Mesendoderm (in vitro differentiated cells): ENCODE data around the gene IL1RAPL1.

Experiments
- DNase-seq: peaks from one replicate; pipeline ENCODE4 v3.0.0; 2013
- H2AK5ac ChIP-seq: 2 replicates; pipeline ENCODE4 v1.6.1; 2013; ENCODE audit warnings: low read length, inconsistent platforms
- H2BK120ac ChIP-seq: 2 replicates; pipeline ENCODE4 v1.6.1; 2013; ENCODE audit warnings: low read depth, mild to moderate bottlenecking, low read length, moderate library complexity, mixed read lengths
- H2BK15ac ChIP-seq: replicated peaks from 2 replicates; pipeline ENCODE4 v1.6.1; 2013; ENCODE audit warnings: low read depth, mild to moderate bottlenecking, moderate library complexity
- H2BK5ac ChIP-seq: 2 replicates; pipeline ENCODE4 v1.6.1; 2013; ENCODE audit warnings: low read length, inconsistent platforms
- H3K18ac ChIP-seq: 2 replicates; pipeline ENCODE4 v1.6.1; 2013; ENCODE audit warnings: mild to moderate bottlenecking, low read length, mixed read lengths
- H3K23ac ChIP-seq: one replicate; pipeline ENCODE4 v1.6.1; 2013; ENCODE audit warnings: low read length
- H3K27ac ChIP-seq: 2 replicates; pipeline ENCODE4 v1.5.1; 2013; ENCODE audit warnings: low read depth, mild to moderate bottlenecking, inconsistent platforms, low read length, moderate library complexity
- H3K27me3 ChIP-seq: 2 replicates; pipeline ENCODE4 v1.6.1; 2013; ENCODE audit warnings: low read length, control low read depth, mild to moderate bottlenecking, inconsistent platforms; ENCODE audit not compliant: insufficient read depth, poor library complexity
- H3K36me3 ChIP-seq: 2 replicates; pipeline ENCODE4 v1.6.1; 2013; ENCODE audit warnings: low read length, inconsistent platforms; ENCODE audit not compliant: control insufficient read depth, insufficient read depth
- H3K4ac ChIP-seq: one replicate; pipeline ENCODE4 v1.6.1; 2013; ENCODE audit warnings: low read depth, mild to moderate bottlenecking, low read length, moderate library complexity
- H3K4me1 ChIP-seq: 2 replicates; pipeline ENCODE4 v1.6.1; 2013; ENCODE audit warnings: low read depth, low read length, inconsistent platforms; ENCODE audit not compliant: control insufficient read depth
- H3K4me2 ChIP-seq: 2 replicates; pipeline ENCODE4 v1.6.1; 2013; ENCODE audit warnings: low read length
- H3K4me3 ChIP-seq: 2 replicates; pipeline ENCODE4 v1.5.1; 2013; ENCODE audit warnings: mild to moderate bottlenecking, low read length
- H3K56ac ChIP-seq: one replicate; pipeline ENCODE4 v1.6.1; 2013; ENCODE audit warnings: low read length
- H3K79me1 ChIP-seq: 2 replicates; pipeline ENCODE4 v1.6.1; 2013; ENCODE audit warnings: low read length, inconsistent platforms
- H3K79me2 ChIP-seq: 2 replicates; pipeline ENCODE4 v1.6.1; 2013; ENCODE audit warnings: mild to moderate bottlenecking, low read length; ENCODE audit not compliant: control insufficient read depth, insufficient read depth
- H3K9ac ChIP-seq: 2 replicates; pipeline ENCODE4 v1.6.1; 2013; ENCODE audit warnings: low read length, inconsistent platforms
- H4K5ac ChIP-seq: one replicate; pipeline ENCODE4 v1.6.1; 2013; ENCODE audit warnings: low read length
- H4K8ac ChIP-seq: one replicate; pipeline ENCODE4 v1.6.1; 2013; ENCODE audit warnings: low read depth, mild to moderate bottlenecking, control low read depth, low read length, moderate library complexity
- whole genome bisulfite sequencing: extraction: QIAGEN DNeasy Blood & Tissue Kit; methylation state at CpG from one replicate; pipeline ENCODE4 v1.1.7; 2013; ENCODE audit warnings: low lambda C conversion rate, missing lambda C conversion rate; ENCODE audit not compliant: insufficient coverage; ENCODE audit errors: extremely low coverage; 5-methylcytosine and 5-hydroxymethylcytosine counted together

Gene IL1RAPL1

DNA sequence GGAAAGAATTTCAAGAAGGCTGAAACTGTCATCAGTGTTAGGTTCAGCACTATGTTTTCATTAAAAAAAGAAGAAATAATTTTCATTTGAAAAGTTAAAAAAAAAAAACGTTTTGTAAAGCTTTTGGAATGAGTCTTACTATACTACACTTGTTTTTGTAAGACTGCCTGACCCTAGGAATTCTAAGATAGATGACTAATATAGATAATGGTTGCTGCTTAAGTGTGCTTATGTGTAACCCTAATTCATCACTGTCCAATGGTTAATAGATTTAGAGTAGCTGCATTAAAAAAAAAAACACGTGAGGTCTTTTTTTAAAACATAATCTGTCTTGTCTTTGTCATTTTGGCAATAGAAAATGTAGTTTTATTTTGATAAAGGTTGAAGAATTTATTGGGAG is 323.2 kb downstream of the IL1RAPL1 start:
- no peak overlapping the region for H3K27ac ChIP-seq
- H2BK120ac ChIP-seq: no peak overlapping the region
- H3K36me3 ChIP-seq: no peaks in the 10 kb centered on the region
- H3K4me3 ChIP-seq: no peak overlapping the region
- H3K56ac ChIP-seq: no peak overlapping the region
- H3K18ac ChIP-seq: no peak overlapping the region
- no peak overlapping the region for H2BK15ac ChIP-seq
- no peaks in the 10 kb centered on the region for H3K79me2 ChIP-seq
- no peak overlapping the region for H3K23ac ChIP-seq
- H4K8ac ChIP-seq: no peak overlapping the region
- H2AK5ac ChIP-seq: no peak overlapping the region
- H3K4me2 ChIP-seq: no peak overlapping the region
- DNase-seq: no peak
- H3K4me1 ChIP-seq: no peaks in the 10 kb centered on the region
- no CpG with 5 or more reads among the region's 2 CpGs for WGBS
- no peaks in the 10 kb centered on the region for H3K27me3 ChIP-seq
- no peak overlapping the region for H2BK5ac ChIP-seq
- no peak overlapping the region for H4K5ac ChIP-seq
- H3K4ac ChIP-seq: no peak overlapping the region
- H3K79me1 ChIP-seq: no peaks in the 10 kb centered on the region
- H3K9ac ChIP-seq: no peak overlapping the region

DNA sequence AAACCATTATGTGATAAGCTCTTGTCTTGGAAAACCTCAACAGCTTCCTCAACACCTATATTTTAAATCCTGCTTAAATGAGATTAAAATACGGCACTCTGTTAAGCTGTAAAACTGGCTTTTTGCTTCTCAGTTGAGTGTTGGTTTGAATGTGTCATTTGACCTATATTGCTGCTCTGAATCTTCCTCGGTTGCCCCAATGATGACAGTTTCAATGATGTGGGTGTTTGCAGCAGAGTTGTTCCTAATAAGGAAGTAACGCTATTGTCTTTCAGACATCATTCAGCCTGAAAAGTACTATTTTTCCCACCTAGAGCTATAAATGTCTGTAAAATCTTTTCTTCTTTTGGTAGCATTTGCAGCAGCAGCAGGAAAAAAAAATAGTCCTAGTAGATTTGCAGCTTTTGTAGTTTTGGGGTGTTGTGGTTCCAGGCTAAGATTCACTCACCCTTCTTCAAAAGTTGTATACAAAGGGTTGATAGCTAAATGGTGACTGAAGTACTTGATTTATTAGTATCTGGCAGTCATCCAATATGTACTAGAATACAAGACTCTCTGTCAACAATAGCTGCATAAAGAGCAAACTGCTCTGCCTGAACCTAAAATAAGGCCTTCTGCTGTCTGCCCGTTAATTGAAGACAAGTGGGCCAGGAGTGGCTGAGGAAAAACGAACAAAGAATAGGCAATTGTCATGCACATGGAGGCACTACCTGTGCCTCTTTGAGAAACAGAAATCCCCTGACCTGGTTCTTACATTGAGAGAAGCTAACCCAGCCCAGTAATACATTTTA is 333.1 kb downstream of the IL1RAPL1 start:
- WGBS: no CpG with 5 or more reads among the region's 5 CpGs
- Histone ChIP-seq H2BK15ac (no peak overlapping the region), H3K4ac (no peak overlapping the region), H3K18ac (no peak overlapping the region), H2BK5ac (no peak overlapping the region), H3K27me3 (no peaks in the 10 kb centered on the region), H3K79me2 (no peaks in the 10 kb centered on the region), H3K56ac (no peak overlapping the region), H3K9ac (no peak overlapping the region), H3K4me3 (no peak overlapping the region), H3K36me3 (no peaks in the 10 kb centered on the region), H3K79me1 (no peaks in the 10 kb centered on the region), H3K4me1 (no peaks in the 10 kb centered on the region), H3K23ac (no peak overlapping the region), H4K8ac (no peak overlapping the region), H3K4me2 (no peak overlapping the region), H2AK5ac (no peak overlapping the region), H2BK120ac (no peak overlapping the region), H3K27ac (no peak overlapping the region), H4K5ac (no peak overlapping the region)
- no peak for DNase-seq

DNA sequence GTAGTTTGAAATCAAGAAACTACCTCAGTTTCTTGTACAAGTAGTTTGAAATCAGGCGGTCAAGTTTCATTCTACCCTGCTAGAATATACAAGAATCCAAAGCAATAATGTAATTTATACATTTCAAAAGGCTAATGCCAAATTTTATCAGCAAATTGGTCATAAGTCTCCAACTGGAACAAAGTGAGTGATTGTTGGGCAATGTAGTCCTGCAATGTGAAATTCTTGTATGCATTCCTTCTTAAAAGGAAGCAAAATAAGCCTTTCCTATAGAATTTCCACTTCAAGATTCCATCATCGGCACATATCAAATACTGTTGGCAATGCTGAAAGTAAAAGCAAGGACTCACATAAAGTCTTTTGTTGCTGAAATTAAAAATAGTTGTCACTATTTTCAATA is 334.9 kb downstream of the IL1RAPL1 start:
- H3K27ac ChIP-seq: no peak overlapping the region
- no peaks in the 10 kb centered on the region for H3K27me3 ChIP-seq
- no peak overlapping the region for H3K4me2 ChIP-seq
- no peaks in the 10 kb centered on the region for H3K36me3 ChIP-seq
- H3K4ac ChIP-seq: no peak overlapping the region
- H3K4me3 ChIP-seq: no peak overlapping the region
- H2AK5ac ChIP-seq: no peak overlapping the region
- DNase-seq: no peak
- H4K8ac ChIP-seq: no peak overlapping the region
- H3K79me1 ChIP-seq: no peaks in the 10 kb centered on the region
- no peaks in the 10 kb centered on the region for H3K4me1 ChIP-seq
- no peak overlapping the region for H3K56ac ChIP-seq
- H4K5ac ChIP-seq: no peak overlapping the region
- no peak overlapping the region for H2BK120ac ChIP-seq
- H3K79me2 ChIP-seq: no peaks in the 10 kb centered on the region
- H2BK15ac ChIP-seq: no peak overlapping the region
- no peak overlapping the region for H3K9ac ChIP-seq
- no CpG with 5 or more reads among the region's 2 CpGs for WGBS
- no peak overlapping the region for H3K18ac ChIP-seq
- no peak overlapping the region for H3K23ac ChIP-seq
- no peak overlapping the region for H2BK5ac ChIP-seq

DNA sequence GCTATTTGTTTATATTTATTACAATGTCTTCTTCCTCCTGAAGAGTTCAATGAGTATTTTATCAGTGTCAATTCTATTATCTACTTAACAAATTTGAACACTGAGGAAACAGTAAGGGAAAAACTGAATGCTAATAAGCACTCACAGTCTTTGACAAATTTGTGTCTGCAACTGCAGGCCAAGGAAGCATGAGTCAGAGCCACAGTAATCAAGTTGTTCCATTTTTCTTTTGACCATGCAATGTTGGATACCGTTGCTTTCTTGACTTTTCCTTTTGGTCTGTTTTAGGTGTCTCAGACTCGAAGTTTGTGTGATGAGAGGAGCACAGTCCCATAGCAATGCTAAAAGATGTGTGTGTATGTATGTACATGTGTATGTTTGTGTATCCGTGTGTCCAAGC is 359.6 kb downstream of the IL1RAPL1 start:
- Histone ChIP-seq H3K18ac (no peak overlapping the region), H4K5ac (no peak overlapping the region), H2AK5ac (no peak overlapping the region), H3K36me3 (no peaks in the 10 kb centered on the region), H2BK5ac (no peak overlapping the region), H3K56ac (no peak overlapping the region), H3K27me3 (no peaks in the 10 kb centered on the region), H3K27ac (no peak overlapping the region), H2BK15ac (no peak overlapping the region), H3K79me1 (no peaks in the 10 kb centered on the region), H3K4me1 (no peaks in the 10 kb centered on the region), H3K79me2 (no peaks in the 10 kb centered on the region), H3K9ac (no peak overlapping the region), H3K23ac (no peak overlapping the region), H2BK120ac (no peak overlapping the region), H3K4ac (no peak overlapping the region), H3K4me3 (no peak overlapping the region), H3K4me2 (no peak overlapping the region), H4K8ac (no peak overlapping the region)
- no peak for DNase-seq
- no CpG with 5 or more reads among the region's 3 CpGs for WGBS

DNA sequence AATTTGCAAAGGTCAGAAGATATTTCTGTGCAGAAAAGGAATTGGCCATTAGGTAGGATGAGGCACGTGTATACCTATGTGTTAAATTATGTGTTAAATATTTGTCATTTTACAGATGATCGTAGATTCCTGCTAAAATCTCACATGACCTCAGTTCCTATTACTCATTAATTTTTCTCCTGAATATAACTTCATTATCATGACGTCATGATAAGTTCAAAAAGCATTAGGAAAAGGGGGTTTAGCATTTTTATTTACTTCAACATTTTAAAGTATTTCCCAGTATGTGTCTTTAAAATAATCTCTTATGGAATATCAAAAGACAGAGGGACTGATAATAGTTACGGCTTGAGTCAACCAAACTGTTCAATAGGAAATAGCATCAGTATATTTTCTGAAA is 372.8 kb downstream of the IL1RAPL1 start:
- Histone ChIP-seq H3K36me3 (no peaks in the 10 kb centered on the region), H3K18ac (no peak overlapping the region), H3K79me1 (no peaks in the 10 kb centered on the region), H2BK15ac (no peak overlapping the region), H2AK5ac (no peak overlapping the region), H3K79me2 (no peaks in the 10 kb centered on the region), H2BK120ac (no peak overlapping the region), H3K4me3 (no peak overlapping the region), H2BK5ac (no peak overlapping the region), H3K27ac (no peak overlapping the region), H3K27me3 (no peaks in the 10 kb centered on the region), H3K9ac (no peak overlapping the region), H4K5ac (no peak overlapping the region), H4K8ac (no peak overlapping the region), H3K4ac (no peak overlapping the region), H3K56ac (no peak overlapping the region), H3K4me1 (no peaks in the 10 kb centered on the region), H3K23ac (no peak overlapping the region), H3K4me2 (no peak overlapping the region)
- no peak for DNase-seq
- WGBS: no CpG with 5 or more reads among the region's 4 CpGs

DNA sequence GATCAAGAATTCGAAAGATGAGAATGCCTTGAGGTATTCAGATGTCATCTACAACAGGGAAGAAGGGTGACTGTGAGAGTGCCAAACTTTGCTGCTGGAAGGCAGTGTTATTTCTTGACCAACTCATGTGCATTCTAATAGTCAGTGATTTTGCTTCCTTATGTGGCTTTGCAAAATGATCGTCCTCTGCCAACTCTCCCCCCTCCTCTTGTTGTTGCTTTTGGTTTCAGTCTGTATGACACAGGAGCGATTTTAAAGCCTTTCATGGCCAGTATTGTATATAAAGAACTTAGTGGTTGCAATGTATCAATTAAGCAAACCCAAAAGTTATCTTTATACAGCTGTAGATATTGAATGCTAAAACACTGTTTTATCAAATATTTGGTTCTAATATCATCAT is 379.1 kb downstream of the IL1RAPL1 start:
- H3K27me3 ChIP-seq: no peaks in the 10 kb centered on the region
- no peak overlapping the region for H3K9ac ChIP-seq
- H3K27ac ChIP-seq: no peak overlapping the region
- H2BK120ac ChIP-seq: no peak overlapping the region
- no peaks in the 10 kb centered on the region for H3K4me1 ChIP-seq
- no peak overlapping the region for H3K4ac ChIP-seq
- H3K4me3 ChIP-seq: no peak overlapping the region
- no peaks in the 10 kb centered on the region for H3K79me1 ChIP-seq
- WGBS: no CpG with 5 or more reads among the region's 3 CpGs
- no peaks in the 10 kb centered on the region for H3K79me2 ChIP-seq
- H4K5ac ChIP-seq: no peak overlapping the region
- no peak overlapping the region for H4K8ac ChIP-seq
- H2BK5ac ChIP-seq: no peak overlapping the region
- no peak overlapping the region for H2AK5ac ChIP-seq
- H3K18ac ChIP-seq: no peak overlapping the region
- H3K23ac ChIP-seq: no peak overlapping the region
- no peak for DNase-seq
- no peak overlapping the region for H3K4me2 ChIP-seq
- H3K36me3 ChIP-seq: no peaks in the 10 kb centered on the region
- H2BK15ac ChIP-seq: no peak overlapping the region
- H3K56ac ChIP-seq: no peak overlapping the region
